HepG2 (cell line): ENCODE measurements around the gene ZNF195. TPM values are rescaled to one million over a fixed set of nuclear protein-coding genes. Genes with fewer than 3 reads are reported as not detected.

Experiments used
- ARNT2 ChIP-seq: sonication (generic); formaldehyde crosslinking; IDR thresholded peaks from 2 replicates; pipeline ENCODE4 v1.8.0; 2022; ENCODE audit warnings: mild to moderate bottlenecking, low read depth, missing genetic modification reagents, moderate library complexity
- BCL3 ChIP-seq: sonication (generic); formaldehyde crosslinking; IDR thresholded peaks from 2 replicates; pipeline ENCODE4 v1.5.1; 2020; ENCODE audit warnings: mild to moderate bottlenecking, missing genetic modification reagents, moderate library complexity
- CEBPB ChIP-seq: IDR thresholded peaks from 2 replicates; pipeline ENCODE4 v1.6.1; 2011; ENCODE audit warnings: low read depth, low read length, improper control_type of control experiment, borderline replicate concordance
- E2F1 ChIP-seq: sonication (generic); formaldehyde crosslinking; IDR thresholded peaks from 2 replicates; pipeline ENCODE4 v1.5.0; 2020; ENCODE audit warnings: missing genetic modification reagents
- GATAD1 ChIP-seq: IDR thresholded peaks from 2 replicates; pipeline ENCODE4 v1.6.1; 2016; ENCODE audit warnings: missing genetic modification reagents, missing compliant biosample characterization
- HDAC1 ChIP-seq: sonication (generic); formaldehyde crosslinking; IDR thresholded peaks from 2 replicates; pipeline ENCODE4 v1.5.1; 2020; ENCODE audit warnings: mild to moderate bottlenecking, missing genetic modification reagents
- HDAC6 ChIP-seq: fragments of 200-600 bp; sonication (generic); IDR thresholded peaks from 2 replicates; pipeline ENCODE4 v1.7.0; 2017; ENCODE audit warnings: mild to moderate bottlenecking, antibody characterized with exemption, low read length, low read depth
- KDM2A ChIP-seq: sonication (generic); formaldehyde crosslinking; IDR thresholded peaks from 2 replicates; pipeline ENCODE4 v1.4.0; 2020; ENCODE audit warnings: low read depth, missing genetic modification reagents, borderline replicate concordance
- NFE2 ChIP-seq: sonication (generic); formaldehyde crosslinking; IDR thresholded peaks from 2 replicates; pipeline ENCODE4 v1.4.0; 2020; ENCODE audit warnings: missing genetic modification reagents
- ZBTB7A ChIP-seq: sonication (generic); formaldehyde crosslinking; IDR thresholded peaks from 2 replicates; pipeline ENCODE4 v1.8.0; 2022; ENCODE audit warnings: mild to moderate bottlenecking, missing genetic modification reagents
- ZNF280B ChIP-seq: sonication (generic); formaldehyde crosslinking; IDR thresholded peaks from 2 replicates; pipeline ENCODE4 v1.5.0; 2020; ENCODE audit warnings: missing genetic modification reagents, mild to moderate bottlenecking, borderline replicate concordance
- ZNF644 ChIP-seq: IDR thresholded peaks from 2 replicates; pipeline ENCODE4 v1.6.1; 2016; ENCODE audit warnings: low read depth
- ZNF704 ChIP-seq: sonication (generic); formaldehyde crosslinking; IDR thresholded peaks from 2 replicates; pipeline ENCODE4 v1.8.1; 2023; ENCODE audit warnings: mild to moderate bottlenecking, inconsistent platforms, moderate library complexity, missing genetic modification reagents, borderline replicate concordance
- polyA plus RNA-seq, 8 experiments: library from polyadenylated mRNA; depleted of rRNA in 3 of 8; stranded (reverse) in 7 of 8; unstranded in 1 of 8; fragments of >200 nt; fragmentation: Illumina TruSeq in 4 of 8; extraction: Trizol in 4 of 8; gene quantifications; 2 replicates each; pipeline versions ENCODE4 v1.2.1 to v1.2.3, GENCODE V29; 2011 to 2016; ENCODE audit warnings: low read depth in 4 of 8, missing spikeins in 1 of 8, mixed read lengths in 1 of 8; ENCODE audit not compliant: insufficient read depth in 1 of 8
- total RNA-seq, 5 experiments: library from RNA; depleted of rRNA; stranded (reverse); fragments of >200 nt; fragmentation: Illumina TruSeq; extraction: Trizol; gene quantifications; 2 replicates each; pipeline ENCODE4 v1.2.3, GENCODE V29; 2016; ENCODE audit warnings: low read depth in 1 of 5
- TF ChIP-seq, protein P1 (sequence below), 2 experiments: fragments of 450-650 bp in 1 of 2; sonication (generic) in 1 of 2; formaldehyde crosslinking; IDR thresholded peaks; 2 replicates each; pipeline versions ENCODE4 v1.5.0 to v1.8.0; 2020 to 2022; ENCODE audit warnings: mild to moderate bottlenecking in 1 of 2, missing genetic modification reagents in 1 of 2
- TF ChIP-seq, protein P2 (sequence below): sonication (generic); formaldehyde crosslinking; IDR thresholded peaks from 2 replicates; pipeline ENCODE4 v1.4.0; 2020; ENCODE audit warnings: mild to moderate bottlenecking, missing genetic modification reagents

The ZNF195 gene
- total and polyA plus RNA-seq, 2 of the 13 experiments (the other 11 are each of a cell fraction or from before 2014, with no cell fraction given): 17.3 to 31.4 TPM

- peak; percentile 78; the same call in 1 of the 2 replicates for TF ChIP-seq ZNF280B (CRISPR knock-in tag)
- no peak for TF ChIP-seq NFE2 (CRISPR knock-in tag)
- TF ChIP-seq BCL3 (CRISPR knock-in tag): no peak
- no peak for TF ChIP-seq ZNF704 (CRISPR knock-in tag)
- no peak for TF ChIP-seq HDAC6
- no peak for TF ChIP-seq ZNF644 (CRISPR knock-in tag)
- TF ChIP-seq ZBTB7A (CRISPR knock-in tag): no peak
- TF ChIP-seq GATAD1: peak; percentile 88
- peak; percentile 90 for TF ChIP-seq KDM2A (CRISPR knock-in tag)
- no peak for TF ChIP-seq E2F1
- TF ChIP-seq, protein P1, sequence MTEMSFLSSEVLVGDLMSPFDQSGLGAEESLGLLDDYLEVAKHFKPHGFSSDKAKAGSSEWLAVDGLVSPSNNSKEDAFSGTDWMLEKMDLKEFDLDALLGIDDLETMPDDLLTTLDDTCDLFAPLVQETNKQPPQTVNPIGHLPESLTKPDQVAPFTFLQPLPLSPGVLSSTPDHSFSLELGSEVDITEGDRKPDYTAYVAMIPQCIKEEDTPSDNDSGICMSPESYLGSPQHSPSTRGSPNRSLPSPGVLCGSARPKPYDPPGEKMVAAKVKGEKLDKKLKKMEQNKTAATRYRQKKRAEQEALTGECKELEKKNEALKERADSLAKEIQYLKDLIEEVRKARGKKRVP (CRISPR knock-in tag; IDR thresholded peaks at IDR 0.05): no peak
- TF ChIP-seq, protein P2, sequence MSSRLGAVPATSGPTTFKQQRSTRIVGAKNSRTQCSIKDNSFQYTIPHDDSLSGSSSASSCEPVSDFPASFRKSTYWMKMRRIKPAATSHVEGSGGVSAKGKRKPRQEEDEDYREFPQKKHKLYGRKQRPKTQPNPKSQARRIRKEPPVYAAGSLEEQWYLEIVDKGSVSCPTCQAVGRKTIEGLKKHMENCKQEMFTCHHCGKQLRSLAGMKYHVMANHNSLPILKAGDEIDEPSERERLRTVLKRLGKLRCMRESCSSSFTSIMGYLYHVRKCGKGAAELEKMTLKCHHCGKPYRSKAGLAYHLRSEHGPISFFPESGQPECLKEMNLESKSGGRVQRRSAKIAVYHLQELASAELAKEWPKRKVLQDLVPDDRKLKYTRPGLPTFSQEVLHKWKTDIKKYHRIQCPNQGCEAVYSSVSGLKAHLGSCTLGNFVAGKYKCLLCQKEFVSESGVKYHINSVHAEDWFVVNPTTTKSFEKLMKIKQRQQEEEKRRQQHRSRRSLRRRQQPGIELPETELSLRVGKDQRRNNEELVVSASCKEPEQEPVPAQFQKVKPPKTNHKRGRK (CRISPR knock-in tag): no peak
- TF ChIP-seq HDAC1 (CRISPR knock-in tag): peak; percentile 94
- TF ChIP-seq ARNT2: peak; percentile 43; the same call in 1 of the 2 replicates
- TF ChIP-seq CEBPB: no peak
Measured at GRCh38 chr11:3378426-3379423, at the start of gene ZNF195 (continued).
